AG10803 (cell line): ENCODE measurements around the gene ATG7.

Experiments
- DNase-seq: peaks from one replicate; pipeline ENCODE4 v3.0.0; 2010; ENCODE audit warnings: low read depth
- H3K4me3 ChIP-seq: 2 replicates; pipeline ENCODE4 v1.5.1; 2011; ENCODE audit warnings: mild to moderate bottlenecking, low read length, control low read depth
- TF ChIP-seq, protein P1 (sequence below): conservative IDR thresholded peaks from 2 replicates; pipeline ENCODE4 v1.5.1; 2011; ENCODE audit warnings: mild to moderate bottlenecking, low read length, control low read depth, inconsistent platforms

The ATG7 gene

DNA sequence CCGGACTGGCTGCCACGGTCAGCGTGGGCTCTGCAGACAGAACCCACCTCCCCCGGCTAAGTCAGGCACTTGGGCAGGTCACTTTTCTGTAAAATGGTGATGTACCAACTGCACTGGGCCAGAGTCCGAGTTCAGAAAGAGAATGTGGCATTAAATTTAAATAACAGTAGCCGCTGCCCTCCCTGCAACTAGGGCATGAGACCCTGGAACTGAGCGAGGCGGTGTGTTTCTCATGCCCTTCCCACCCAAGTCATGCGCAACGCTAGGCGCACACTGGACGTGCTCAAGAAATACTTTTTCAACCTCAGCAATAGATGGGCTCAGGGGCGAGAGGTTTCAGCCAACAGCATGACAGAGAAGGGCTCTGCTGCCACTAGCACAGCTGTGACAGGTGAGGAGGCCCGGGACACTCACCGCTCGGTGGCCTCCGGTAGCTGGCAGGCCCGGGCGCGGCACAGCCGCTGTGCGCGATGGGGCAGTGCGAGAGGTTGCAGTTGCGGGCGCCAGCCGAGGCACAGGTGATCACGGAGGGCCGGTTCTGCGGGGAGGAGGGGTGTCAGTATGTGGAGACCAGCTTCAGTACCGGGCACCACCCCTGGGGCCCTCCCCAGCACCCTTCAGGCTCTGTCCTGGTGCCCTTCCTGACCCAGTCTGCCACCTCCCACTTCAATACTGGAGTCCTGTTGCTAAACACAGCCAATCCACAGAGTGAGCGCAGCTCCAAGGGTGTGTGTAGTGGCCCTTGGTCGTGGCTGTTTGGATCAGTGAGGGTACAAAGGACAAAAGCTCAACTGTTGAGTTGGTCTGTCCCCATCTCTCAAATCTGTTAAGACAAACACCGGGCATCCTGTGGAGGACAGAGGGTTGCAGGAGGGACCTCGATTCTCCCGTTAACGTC lies 287.0 kb downstream of the ATG7 start:
- TF ChIP-seq, protein P1, sequence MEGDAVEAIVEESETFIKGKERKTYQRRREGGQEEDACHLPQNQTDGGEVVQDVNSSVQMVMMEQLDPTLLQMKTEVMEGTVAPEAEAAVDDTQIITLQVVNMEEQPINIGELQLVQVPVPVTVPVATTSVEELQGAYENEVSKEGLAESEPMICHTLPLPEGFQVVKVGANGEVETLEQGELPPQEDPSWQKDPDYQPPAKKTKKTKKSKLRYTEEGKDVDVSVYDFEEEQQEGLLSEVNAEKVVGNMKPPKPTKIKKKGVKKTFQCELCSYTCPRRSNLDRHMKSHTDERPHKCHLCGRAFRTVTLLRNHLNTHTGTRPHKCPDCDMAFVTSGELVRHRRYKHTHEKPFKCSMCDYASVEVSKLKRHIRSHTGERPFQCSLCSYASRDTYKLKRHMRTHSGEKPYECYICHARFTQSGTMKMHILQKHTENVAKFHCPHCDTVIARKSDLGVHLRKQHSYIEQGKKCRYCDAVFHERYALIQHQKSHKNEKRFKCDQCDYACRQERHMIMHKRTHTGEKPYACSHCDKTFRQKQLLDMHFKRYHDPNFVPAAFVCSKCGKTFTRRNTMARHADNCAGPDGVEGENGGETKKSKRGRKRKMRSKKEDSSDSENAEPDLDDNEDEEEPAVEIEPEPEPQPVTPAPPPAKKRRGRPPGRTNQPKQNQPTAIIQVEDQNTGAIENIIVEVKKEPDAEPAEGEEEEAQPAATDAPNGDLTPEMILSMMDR: no peak
- DNase-seq: no peak
- H3K4me3 ChIP-seq: no peak overlapping the region

DNA sequence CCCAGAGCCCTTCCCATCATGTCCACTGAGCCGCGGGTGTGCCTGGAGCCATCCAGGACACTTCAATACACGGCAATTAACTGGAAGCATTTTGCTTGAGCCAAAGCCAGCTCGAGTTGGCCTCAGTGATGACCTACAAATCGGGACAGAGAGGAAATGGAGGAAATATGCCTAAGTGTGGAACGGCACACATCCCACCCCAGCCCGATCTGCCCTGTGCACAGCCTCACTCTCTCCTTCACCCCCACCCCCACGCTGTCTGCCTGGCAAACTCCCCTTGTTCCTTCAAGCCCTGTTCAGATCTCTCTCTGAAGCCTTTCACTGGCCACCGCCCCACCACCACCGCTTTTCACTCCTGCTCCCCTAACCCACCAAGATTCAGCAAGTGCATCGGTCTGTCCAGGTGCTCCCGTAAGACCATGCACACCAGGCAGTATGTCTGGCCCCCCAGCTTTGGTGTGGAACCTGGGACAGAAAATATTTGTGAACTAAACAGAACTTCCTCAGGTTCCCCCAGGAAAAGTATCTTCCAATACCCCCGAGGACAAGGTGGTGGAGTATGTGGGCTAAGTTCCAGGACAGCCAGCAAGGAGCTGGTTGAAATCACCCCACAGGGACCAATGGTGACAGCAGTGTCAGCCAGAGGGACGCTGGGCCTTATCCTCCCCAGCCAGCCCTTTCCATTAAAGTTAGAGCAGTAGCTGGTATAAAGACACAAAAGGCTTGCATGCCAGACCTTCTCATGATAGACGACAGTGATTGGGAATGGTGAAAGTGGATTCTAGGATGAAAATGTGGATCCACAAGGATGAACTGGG lies 287.8 kb downstream of the ATG7 start:
- TF ChIP-seq, protein P1: no peak
- no peak for DNase-seq

DNA sequence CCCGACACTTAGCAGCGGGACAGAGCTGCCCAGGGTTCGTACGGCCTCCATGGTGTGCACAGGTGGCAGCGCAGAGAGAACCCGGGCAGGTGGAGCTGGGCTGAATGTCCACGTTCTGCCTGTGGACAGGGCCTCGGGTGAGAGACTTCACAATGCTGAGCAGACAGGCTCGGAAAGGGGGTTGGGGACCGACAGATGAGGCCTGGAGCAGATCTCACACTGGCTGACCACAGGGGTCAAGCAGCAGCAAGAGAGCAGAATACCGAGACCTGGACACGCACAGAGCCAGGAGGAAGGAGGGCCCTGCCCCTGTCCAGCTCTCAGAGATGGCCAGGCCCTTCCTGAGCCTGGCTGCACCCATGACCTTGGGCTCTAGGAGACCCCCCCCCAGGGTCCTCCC lies 288.5 kb downstream of the ATG7 start:
- TF ChIP-seq, protein P1: no peak
- H3K4me3 ChIP-seq: no peak overlapping the region
- no peak for DNase-seq

More for the DNA sequence above, 287.8 kb downstream of the ATG7 start:
- no peak overlapping the region for H3K4me3 ChIP-seq

DNA sequence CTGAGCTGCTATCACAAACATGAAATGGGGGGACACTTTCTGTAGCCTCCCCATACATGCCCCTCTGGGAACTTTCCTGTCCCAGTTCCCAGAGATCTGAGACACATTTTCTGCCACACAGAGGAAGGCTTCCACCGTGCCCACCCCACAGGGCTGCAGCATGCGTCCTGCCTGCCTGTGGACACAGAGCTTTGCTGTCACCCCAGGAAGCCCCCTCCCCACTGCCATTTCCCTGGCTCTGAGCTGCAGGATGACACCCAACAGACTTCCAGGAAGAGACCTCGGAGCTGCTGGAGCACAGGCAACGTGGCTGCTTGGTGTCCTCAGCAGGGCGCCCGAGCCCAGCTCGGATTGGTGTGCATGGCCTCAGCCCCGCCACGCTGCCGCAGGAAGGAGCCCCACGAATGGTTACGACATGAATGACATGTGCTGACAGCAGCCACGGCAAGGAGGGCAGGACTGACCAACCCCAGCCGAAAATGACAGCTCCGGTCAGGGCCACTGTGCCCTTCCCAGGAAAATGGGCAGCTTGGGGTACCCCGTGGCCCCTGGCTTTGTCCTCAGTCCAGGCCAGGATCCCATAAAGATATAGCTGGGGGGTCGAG lies 290.2 kb downstream of the ATG7 start:
- TF ChIP-seq, protein P1: no peak
- no peak overlapping the region for H3K4me3 ChIP-seq
- DNase-seq: no peak

DNA sequence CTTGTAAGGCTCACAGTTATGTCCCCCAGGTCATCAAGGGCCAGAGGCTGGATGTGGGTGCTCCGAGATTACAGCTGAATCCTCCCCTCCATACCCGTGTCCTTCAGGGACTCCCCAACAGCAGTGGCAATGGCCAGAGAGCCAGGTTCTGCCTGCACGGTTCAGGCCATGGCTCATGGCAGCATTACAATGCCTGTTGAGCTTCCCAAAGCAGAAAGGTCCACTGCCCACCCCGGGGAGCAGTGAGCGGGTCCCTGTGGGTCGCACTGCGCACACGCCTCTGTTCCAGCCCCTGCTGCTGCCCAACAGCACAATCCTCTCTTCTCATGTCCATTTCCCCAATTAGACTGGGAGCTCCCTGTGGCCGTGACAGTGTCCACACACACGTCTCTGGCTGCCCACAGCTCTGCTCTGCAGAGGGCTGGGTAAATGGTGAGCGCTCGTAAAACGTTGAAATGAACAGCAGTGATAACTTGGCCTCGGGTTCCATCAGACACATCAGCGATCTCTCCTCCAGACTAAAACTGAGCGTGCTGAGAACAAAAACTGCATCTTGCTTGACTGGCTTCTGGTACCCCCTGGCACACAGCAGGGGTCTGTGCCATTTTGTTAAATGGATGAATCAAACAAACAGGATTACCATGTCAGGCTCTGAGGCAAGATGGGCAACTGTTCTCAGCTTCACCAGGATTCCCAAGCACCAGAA lies 291.1 kb downstream of the ATG7 start:
- H3K4me3 ChIP-seq: no peak overlapping the region
- TF ChIP-seq, protein P1: no peak
- no peak for DNase-seq

DNA sequence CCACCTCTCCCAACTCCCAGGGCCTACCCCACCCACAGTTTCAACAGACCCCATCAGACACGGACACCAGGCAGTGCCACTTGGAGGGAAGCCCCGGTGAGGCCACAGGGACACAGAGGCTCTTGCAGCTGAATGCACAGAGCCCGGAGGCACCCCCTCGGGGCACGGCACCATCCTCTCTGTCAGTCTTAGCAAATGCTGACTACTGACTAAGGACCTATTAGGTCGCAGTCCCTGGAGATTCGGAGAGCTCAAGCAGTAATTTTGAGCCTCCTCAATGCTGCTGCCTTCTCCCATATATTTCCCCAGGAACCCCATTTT lies 291.6 kb downstream of the ATG7 start:
- no peak overlapping the region for H3K4me3 ChIP-seq
- no peak for DNase-seq
- TF ChIP-seq, protein P1: no peak
